ENCODE measurements around the gene GRM5. TPM values are rescaled to one million over a fixed set of nuclear protein-coding genes. Genes with fewer than 3 reads are reported as not detected.
"Not testable (repeated sequence)": the region's sequence is repeated elsewhere in the genome, so short reads cannot be mapped to it uniquely, and the experiment has no call there.

Gene GRM5
- total RNA-seq, 4 donors from 2014 or later, result not detected

DNA sequence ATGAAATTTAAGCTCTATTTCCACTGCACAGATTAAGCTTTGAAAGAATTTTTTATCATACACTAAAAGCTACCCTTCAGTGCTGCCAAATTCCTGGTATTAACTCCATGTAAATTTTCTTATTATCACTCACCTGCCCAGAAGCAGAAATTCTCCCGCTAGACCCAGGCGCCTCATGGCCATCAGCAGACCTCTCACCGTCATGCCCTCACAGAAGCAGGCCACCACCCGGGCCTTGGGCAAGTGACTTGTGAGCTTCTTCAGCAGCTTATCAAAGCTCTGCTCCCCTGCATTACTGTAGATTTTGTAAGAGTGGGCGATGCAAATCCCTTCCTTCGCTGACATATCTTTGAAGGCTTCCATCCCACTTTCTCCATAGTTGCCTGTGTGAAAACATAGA lies 216.0 kb downstream of the GRM5 start:
- H3K9me3 ChIP-seq; DNase-seq; in situ Hi-C loops (cut with MboI; ENCODE audit: low pct_ligation_motif_present in 1 of 4, low pct_unique_long_range_greater_than_20kb in 1 of 4, low sequenced_read_pairs in 3 of 4); H3K27me3 ChIP-seq; H3K4me1 ChIP-seq; H3K4me3 ChIP-seq; intact Hi-C loops (cut with DNase I; ENCODE audit: low total_unique reads); H3K27ac ChIP-seq; H3K36me3 ChIP-seq: not testable (repeated sequence)
- WGBS, 2 donors (ENCODE audit: low coverage in 1 of 2), result 97% methylated on average over 5 of the region's 6 CpGs; no CpG with 5 or more reads in 1 of the 2 donors

- WGBS, 2 donors (ENCODE audit: low coverage in 1 of 2), result 90 to 100% methylated on average over 1 of the region's 1 CpG
- no peak overlapping the region for H3K27ac ChIP-seq
- H3K27me3 ChIP-seq, result no peaks in the 10 kb centered on the region
- no peaks in the 10 kb centered on the region for H3K36me3 ChIP-seq
- in situ Hi-C loops (cut with MboI; ENCODE audit: low pct_ligation_motif_present in 1 of 4, low pct_unique_long_range_greater_than_20kb in 1 of 4, low sequenced_read_pairs in 3 of 4) (no loop called here), intact Hi-C loops (cut with DNase I; ENCODE audit: low total_unique reads) (no loop called here)
- H3K9me3 ChIP-seq, result no peaks in the 10 kb centered on the region
- H3K4me1 ChIP-seq, result no peaks in the 10 kb centered on the region
- DNase-seq, result no peak
- TF ChIP-seq POLR2AphosphoS5 (IDR thresholded peaks at IDR 0.05), result no peak
- TF ChIP-seq EP300 (IDR thresholded peaks at IDR 0.05; ENCODE audit: low read depth), result no peak
- TF ChIP-seq CTCF (IDR thresholded peaks at IDR 0.05), result no peak
- no peak for TF ChIP-seq POLR2A (IDR thresholded peaks at IDR 0.05)
- no peak overlapping the region for H3K4me3 ChIP-seq
Measured at GRCh38 chr11:88849368-88849767, 216.4 kb downstream of the GRM5 start.

GRCh38 chr11:88846266-88846665 lies 219.5 kb downstream of the GRM5 start:
- intact Hi-C loops (cut with DNase I; ENCODE audit: low total_unique reads); H3K4me1 ChIP-seq; H3K36me3 ChIP-seq; H3K27me3 ChIP-seq; in situ Hi-C loops (cut with MboI; ENCODE audit: low pct_ligation_motif_present in 1 of 4, low pct_unique_long_range_greater_than_20kb in 1 of 4, low sequenced_read_pairs in 3 of 4); DNase-seq; H3K4me3 ChIP-seq; H3K27ac ChIP-seq; H3K9me3 ChIP-seq: not testable (repeated sequence)
- WGBS, 2 donors (ENCODE audit: low coverage in 1 of 2), result 40 to 44% methylated on average over 1 of the region's 1 CpG

GRCh38 chr11:88844941-88845340 lies 220.8 kb downstream of the GRM5 start:
- H3K27ac ChIP-seq; intact Hi-C loops (cut with DNase I; ENCODE audit: low total_unique reads); H3K4me1 ChIP-seq; DNase-seq; H3K9me3 ChIP-seq; H3K4me3 ChIP-seq; H3K27me3 ChIP-seq; in situ Hi-C loops (cut with MboI; ENCODE audit: low pct_ligation_motif_present in 1 of 4, low pct_unique_long_range_greater_than_20kb in 1 of 4, low sequenced_read_pairs in 3 of 4); H3K36me3 ChIP-seq: not testable (repeated sequence)
- 78 to 94% methylated on average over 3 of the region's 3 CpGs for WGBS, 2 donors (ENCODE audit: low coverage in 1 of 2)

DNA sequence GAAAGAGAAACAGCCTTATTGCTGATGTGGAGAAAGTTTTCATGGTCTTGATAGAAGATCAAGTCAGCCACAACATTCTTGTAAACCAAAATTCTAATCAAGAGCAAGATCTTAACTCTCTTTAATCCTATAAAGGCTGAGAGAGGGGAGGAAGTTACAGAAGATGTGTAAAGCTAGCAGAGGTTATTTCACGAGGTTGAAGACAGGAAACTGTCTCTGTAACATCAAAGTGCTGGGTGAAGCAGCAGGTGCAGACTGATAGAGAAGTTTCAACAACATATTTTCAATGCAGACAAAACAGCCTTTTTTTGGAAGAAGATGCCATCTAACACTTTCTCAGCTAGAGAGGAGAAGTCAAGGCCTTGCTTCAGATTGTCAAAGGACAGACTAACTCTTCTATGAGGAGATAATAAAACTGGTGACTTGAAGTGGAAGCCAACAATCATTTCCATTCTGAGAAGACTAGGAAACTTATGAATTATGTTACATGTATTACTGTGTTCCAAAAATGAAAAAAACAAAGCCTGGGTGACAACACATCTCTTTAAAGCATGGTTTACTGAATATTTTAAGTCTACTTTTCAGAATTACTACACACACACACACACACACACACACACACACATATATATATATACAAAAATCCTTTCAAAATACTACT lies 221.9 kb downstream of the GRM5 start:
- H3K36me3 ChIP-seq; H3K4me1 ChIP-seq; H3K9me3 ChIP-seq; H3K27ac ChIP-seq; DNase-seq; H3K27me3 ChIP-seq; intact Hi-C loops (cut with DNase I; ENCODE audit: low total_unique reads); in situ Hi-C loops (cut with MboI; ENCODE audit: low pct_ligation_motif_present in 1 of 4, low pct_unique_long_range_greater_than_20kb in 1 of 4, low sequenced_read_pairs in 3 of 4); H3K4me3 ChIP-seq: not testable (repeated sequence)
- 42 to 57% methylated on average over 1 of the region's 1 CpG for WGBS, 2 donors (ENCODE audit: low coverage in 1 of 2)

DNA sequence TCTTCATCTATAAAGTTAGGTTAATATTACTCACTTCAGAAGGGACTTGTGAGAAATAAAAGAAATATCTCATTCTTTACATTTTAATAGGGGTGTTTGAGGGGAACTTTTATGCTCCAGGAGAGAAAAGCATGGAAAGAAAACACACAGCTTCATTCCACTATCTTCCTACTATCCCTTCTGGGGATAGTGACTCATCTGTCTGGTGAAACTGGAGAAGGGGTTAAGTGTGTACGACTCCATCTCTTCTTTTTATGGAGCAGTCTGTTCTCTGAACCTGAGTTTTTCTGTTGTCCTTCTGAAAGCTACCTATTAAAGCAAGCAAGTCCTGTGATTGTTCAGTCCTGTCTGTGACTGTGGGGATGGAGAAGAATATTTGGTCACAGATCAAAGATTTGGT lies 227.6 kb downstream of the GRM5 start:
- H3K4me1 ChIP-seq; H3K9me3 ChIP-seq; H3K27ac ChIP-seq; H3K36me3 ChIP-seq; in situ Hi-C loops (cut with MboI; ENCODE audit: low pct_ligation_motif_present in 1 of 4, low pct_unique_long_range_greater_than_20kb in 1 of 4, low sequenced_read_pairs in 3 of 4); intact Hi-C loops (cut with DNase I; ENCODE audit: low total_unique reads); H3K27me3 ChIP-seq; DNase-seq; H3K4me3 ChIP-seq: not testable (repeated sequence)
- 43 to 65% methylated on average over 1 of the region's 1 CpG for WGBS, 2 donors (ENCODE audit: low coverage in 1 of 2)

DNA sequence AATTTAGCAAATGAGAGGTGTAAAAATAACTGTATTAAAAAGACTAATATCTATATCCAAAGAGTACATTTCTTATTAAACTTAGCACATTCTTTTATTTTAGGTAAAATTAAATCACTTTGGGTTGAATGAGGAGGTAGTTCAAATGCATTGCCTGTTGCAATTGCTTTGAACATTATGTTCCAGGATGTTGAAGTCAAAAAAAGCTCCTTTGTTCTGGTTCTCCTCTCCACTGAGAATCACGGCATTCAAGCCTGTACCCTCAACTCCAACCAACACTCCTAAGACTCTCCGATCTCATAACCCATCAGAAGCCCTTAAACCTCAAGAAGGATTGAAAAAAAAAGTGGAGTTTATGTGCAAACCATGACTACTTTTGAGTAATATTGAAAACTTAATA lies 230.1 kb downstream of the GRM5 start:
- 82 to 90% methylated on average over 2 of the region's 2 CpGs for WGBS, 2 donors (ENCODE audit: low coverage in 1 of 2)
- H3K4me3 ChIP-seq; in situ Hi-C loops (cut with MboI; ENCODE audit: low pct_ligation_motif_present in 1 of 4, low pct_unique_long_range_greater_than_20kb in 1 of 4, low sequenced_read_pairs in 3 of 4); H3K36me3 ChIP-seq; H3K4me1 ChIP-seq; H3K27ac ChIP-seq; H3K27me3 ChIP-seq; intact Hi-C loops (cut with DNase I; ENCODE audit: low total_unique reads); DNase-seq; H3K9me3 ChIP-seq: not testable (repeated sequence)

All from transverse colon (tissue), 4 donors.